HG02642 (cell line): ENCODE data around the gene KCTD1.

Source experiments
- ATAC-seq: cut with Tn5 transposase; IDR thresholded peaks from one replicate; pipeline ENCODE4 v1.9.1; 2021; ENCODE audit warnings: mild to moderate bottlenecking; ENCODE audit not compliant: unreplicated experiment, poor library complexity

KCTD1 gene

GRCh38 chr18:26526128-26526965, 22.0 kb downstream of the KCTD1 start:
- no peak for ATAC-seq

- ATAC-seq: no peak
Observed at GRCh38 chr18:26524504-26525351, 23.6 kb downstream of the KCTD1 start.

GRCh38 chr18:26524002-26524401, 24.4 kb downstream of the KCTD1 start:
- no peak for ATAC-seq

GRCh38 chr18:26521617-26522016, 26.7 kb downstream of the KCTD1 start:
- ATAC-seq: no peak

GRCh38 chr18:26520974-26521373, 27.4 kb downstream of the KCTD1 start:
- ATAC-seq: no peak

GRCh38 chr18:26519114-26519513, 29.2 kb downstream of the KCTD1 start:
- ATAC-seq: no peak

- no peak for ATAC-seq
Observed at GRCh38 chr18:26516964-26517363, 31.4 kb downstream of the KCTD1 start.

GRCh38 chr18:26515643-26516487, 32.5 kb downstream of the KCTD1 start:
- no peak for ATAC-seq

- ATAC-seq: no peak
Observed at GRCh38 chr18:26511339-26512071, 36.8 kb downstream of the KCTD1 start.

- no peak for ATAC-seq
Observed at GRCh38 chr18:26510337-26510736, 38.0 kb downstream of the KCTD1 start.

GRCh38 chr18:26506012-26506411, 42.3 kb downstream of the KCTD1 start:
- ATAC-seq: no peak

- ATAC-seq: no peak
Observed at GRCh38 chr18:26504831-26505230, 43.5 kb downstream of the KCTD1 start.

- no peak for ATAC-seq
Observed at GRCh38 chr18:26503382-26503781, 45.0 kb downstream of the KCTD1 start.

- ATAC-seq: no peak
Observed at GRCh38 chr18:26502823-26503222, 45.5 kb downstream of the KCTD1 start.

GRCh38 chr18:26497866-26498265, 50.5 kb downstream of the KCTD1 start:
- ATAC-seq: no peak

- no peak for ATAC-seq
Observed at GRCh38 chr18:26496528-26496927, 51.8 kb downstream of the KCTD1 start.

GRCh38 chr18:26495287-26495686, 53.1 kb downstream of the KCTD1 start:
- ATAC-seq: no peak

- no peak for ATAC-seq
Observed at GRCh38 chr18:26493021-26493420, 55.3 kb downstream of the KCTD1 start.

GRCh38 chr18:26491194-26491816, 57.0 kb downstream of the KCTD1 start:
- ATAC-seq: no peak
